SIG-M5 treated with dmso at 0.1 percent for 504 hours (cell line): ENCODE measurements around the gene OR52N5.

Experiments used
- DNase-seq: peaks from one replicate; lab custom pipeline; 2025; ENCODE audit not compliant: unreplicated experiment; lab: John Stamatoyannopoulos, UW

The OR52N5 gene

DNA sequence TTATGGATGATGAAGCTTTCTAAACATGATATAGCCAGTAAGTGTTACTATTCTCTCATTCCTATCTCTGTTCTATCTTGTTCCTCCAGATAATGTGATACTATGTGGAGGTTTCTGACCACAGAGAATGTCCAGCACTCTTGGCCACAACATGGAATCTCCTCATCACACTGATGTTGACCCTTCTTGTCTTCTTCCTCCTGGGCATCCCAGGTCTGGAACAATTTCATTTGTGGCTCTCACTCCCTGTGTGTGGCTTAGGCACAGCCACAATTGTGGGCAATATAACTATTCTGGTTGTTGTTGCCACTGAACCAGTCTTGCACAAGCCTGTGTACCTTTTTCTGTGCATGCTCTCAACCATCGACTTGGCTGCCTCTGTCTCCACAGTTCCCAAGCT, 56.8 kb downstream of the OR52N5 start:
- no peak for DNase-seq
